ENCODE results near the gene CAMTA1. TPM values are rescaled to one million over a fixed set of nuclear protein-coding genes. Genes with fewer than 3 reads are reported as not detected.

The CAMTA1 gene
- total RNA-seq, 4 donors from 2014 or later = 57.4 to 88.3 (median 62.1) TPM

GRCh38 chr1:6923955-6924881 is 139.0 kb downstream of the CAMTA1 start:
- Histone ChIP-seq H3K9me3 (no peaks in the 10 kb centered on the region), H3K27me3 (no peaks in the 10 kb centered on the region), H3K4me1 (no peaks in the 10 kb centered on the region), H3K36me3 (no peaks in the 10 kb centered on the region), H3K27ac (peak overlapping the region in 1 of 4 donors; percentile 48), H3K4me3 (no peak overlapping the region)
- DNase-seq = peak in 1 of 3 donors; percentile 29
- TF ChIP-seq, protein P1, sequence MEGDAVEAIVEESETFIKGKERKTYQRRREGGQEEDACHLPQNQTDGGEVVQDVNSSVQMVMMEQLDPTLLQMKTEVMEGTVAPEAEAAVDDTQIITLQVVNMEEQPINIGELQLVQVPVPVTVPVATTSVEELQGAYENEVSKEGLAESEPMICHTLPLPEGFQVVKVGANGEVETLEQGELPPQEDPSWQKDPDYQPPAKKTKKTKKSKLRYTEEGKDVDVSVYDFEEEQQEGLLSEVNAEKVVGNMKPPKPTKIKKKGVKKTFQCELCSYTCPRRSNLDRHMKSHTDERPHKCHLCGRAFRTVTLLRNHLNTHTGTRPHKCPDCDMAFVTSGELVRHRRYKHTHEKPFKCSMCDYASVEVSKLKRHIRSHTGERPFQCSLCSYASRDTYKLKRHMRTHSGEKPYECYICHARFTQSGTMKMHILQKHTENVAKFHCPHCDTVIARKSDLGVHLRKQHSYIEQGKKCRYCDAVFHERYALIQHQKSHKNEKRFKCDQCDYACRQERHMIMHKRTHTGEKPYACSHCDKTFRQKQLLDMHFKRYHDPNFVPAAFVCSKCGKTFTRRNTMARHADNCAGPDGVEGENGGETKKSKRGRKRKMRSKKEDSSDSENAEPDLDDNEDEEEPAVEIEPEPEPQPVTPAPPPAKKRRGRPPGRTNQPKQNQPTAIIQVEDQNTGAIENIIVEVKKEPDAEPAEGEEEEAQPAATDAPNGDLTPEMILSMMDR (IDR thresholded peaks at IDR 0.05) = no peak
- TF ChIP-seq POLR2A (IDR thresholded peaks at IDR 0.05) = no peak

GRCh38 chr1:6924891-6925290 is 139.6 kb downstream of the CAMTA1 start:
- Histone ChIP-seq H3K27ac (peak overlapping the region in 1 of 4 donors; percentile 19), H3K36me3 (no peaks in the 10 kb centered on the region), H3K27me3 (no peaks in the 10 kb centered on the region), H3K4me1 (no peaks in the 10 kb centered on the region), H3K9me3 (no peaks in the 10 kb centered on the region), H3K4me3 (no peak overlapping the region)
- TF ChIP-seq, protein P1 (IDR thresholded peaks at IDR 0.05) = no peak
- TF ChIP-seq POLR2A (IDR thresholded peaks at IDR 0.05) = no peak
- DNase-seq = peak in 1 of 3 donors; percentile 27

- Histone ChIP-seq H3K4me1 (no peaks in the 10 kb centered on the region), H3K27me3 (no peaks in the 10 kb centered on the region), H3K27ac (no peak overlapping the region), H3K4me3 (no peak overlapping the region), H3K36me3 (no peaks in the 10 kb centered on the region), H3K9me3 (no peaks in the 10 kb centered on the region)
- TF ChIP-seq, protein P1 (IDR thresholded peaks at IDR 0.05) = no peak
- no peak for TF ChIP-seq POLR2A (IDR thresholded peaks at IDR 0.05)
- no peak for DNase-seq
Observed at GRCh38 chr1:6927626-6928025, 142.4 kb downstream of the CAMTA1 start.

DNA sequence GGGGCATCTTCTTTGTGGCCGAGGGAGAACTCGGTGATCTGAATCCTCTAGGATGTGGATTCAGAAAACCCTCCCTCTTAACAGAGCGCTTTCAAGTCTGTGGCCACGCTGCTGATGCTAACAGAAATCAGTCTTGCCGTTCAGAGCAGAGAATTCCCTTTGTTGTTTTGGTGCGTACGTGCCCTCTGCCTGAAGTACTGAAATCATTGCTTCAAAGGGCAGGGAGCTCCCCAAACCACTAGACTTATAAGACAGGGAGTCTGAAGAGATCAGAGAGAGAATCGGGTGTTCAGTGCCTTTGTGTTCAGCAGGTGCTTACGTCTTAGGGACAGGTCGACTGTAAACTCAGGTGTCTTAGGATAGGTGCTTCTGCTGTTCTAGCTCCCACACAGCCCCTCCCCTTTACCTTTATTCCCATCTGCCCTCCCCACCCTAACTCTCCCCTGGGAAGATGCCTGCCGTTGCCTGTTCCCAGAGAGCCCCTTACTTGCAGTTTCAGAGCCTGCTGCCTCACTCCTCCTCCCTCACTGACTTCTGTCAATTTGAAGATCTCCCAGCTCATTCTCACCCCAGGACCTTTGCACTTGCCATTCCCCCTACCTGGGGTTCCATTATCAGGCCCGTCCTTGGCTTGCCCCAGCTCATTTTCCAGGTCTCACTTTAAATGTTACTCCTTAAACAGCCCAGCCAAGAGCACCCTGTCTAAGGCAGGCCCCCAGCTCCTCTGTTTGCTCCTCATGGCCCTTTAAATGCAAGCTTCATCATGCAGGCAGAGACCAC is 143.0 kb downstream of the CAMTA1 start:
- DNase-seq = no peak
- Histone ChIP-seq H3K4me3 (no peak overlapping the region), H3K4me1 (no peaks in the 10 kb centered on the region), H3K27ac (no peak overlapping the region), H3K27me3 (no peaks in the 10 kb centered on the region), H3K36me3 (no peaks in the 10 kb centered on the region), H3K9me3 (no peaks in the 10 kb centered on the region)
- TF ChIP-seq, protein P1 (IDR thresholded peaks at IDR 0.05) = no peak
- no peak for TF ChIP-seq POLR2A (IDR thresholded peaks at IDR 0.05)

DNA sequence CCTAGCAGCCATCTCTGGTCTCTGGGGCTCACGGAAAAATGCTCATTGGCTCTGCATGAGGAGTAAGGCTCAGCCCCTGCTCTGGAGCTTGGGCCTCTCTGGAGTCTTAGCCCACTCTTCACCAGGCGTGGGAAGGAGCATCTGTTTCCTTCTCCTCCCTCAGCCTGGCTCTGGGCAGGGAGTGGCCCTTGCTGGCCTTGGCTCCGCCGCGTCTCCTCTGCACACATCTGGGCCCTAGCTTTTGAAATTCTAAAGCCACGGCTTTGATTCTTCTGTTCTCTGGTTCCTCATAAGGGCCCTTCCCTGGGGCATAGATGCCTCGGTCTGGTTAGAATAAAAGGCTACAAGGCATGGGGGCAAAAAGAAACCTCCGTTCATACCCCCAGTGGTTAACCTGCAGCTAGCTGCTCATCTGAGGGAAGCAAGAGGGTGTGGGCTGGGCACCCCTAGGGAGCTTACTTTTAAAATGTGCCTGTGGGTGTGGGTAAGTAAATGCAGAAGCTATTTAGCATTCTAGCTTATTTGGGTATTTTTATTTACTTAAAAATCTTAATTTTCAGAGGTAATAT is 145.6 kb downstream of the CAMTA1 start:
- DNase-seq = no peak
- no peaks in the 10 kb centered on the region for H3K9me3 ChIP-seq
- H3K4me1 ChIP-seq = no peaks in the 10 kb centered on the region
- no peak overlapping the region for H3K4me3 ChIP-seq
- no peak overlapping the region for H3K27ac ChIP-seq
- no peaks in the 10 kb centered on the region for H3K36me3 ChIP-seq
- no peak for TF ChIP-seq POLR2A (IDR thresholded peaks at IDR 0.05)
- TF ChIP-seq, protein P1 (IDR thresholded peaks at IDR 0.05) = no peak
- H3K27me3 ChIP-seq = no peaks in the 10 kb centered on the region
